K562 (cell line): ENCODE results near the gene KIAA0040.

ENCODE experiments used
- ATF4 ChIP-seq: fragments of 450-650 bp; formaldehyde crosslinking; IDR thresholded peaks from 2 replicates; pipeline ENCODE4 v1.4.0; 2022; ENCODE audit warnings: mild to moderate bottlenecking, moderate library complexity
- CTCFL ChIP-seq: IDR thresholded peaks from 2 replicates; pipeline ENCODE4 v1.6.1; 2011; ENCODE audit warnings: borderline replicate concordance, low read depth, mild to moderate bottlenecking, moderate library complexity, low read length; ENCODE audit not compliant: insufficient read depth, poor library complexity, severe bottlenecking
- HMG20A ChIP-seq: fragments of 450-650 bp; formaldehyde crosslinking; conservative IDR thresholded peaks from 2 replicates; pipeline ENCODE4 v1.4.0; 2020; ENCODE audit warnings: mild to moderate bottlenecking, mixed read lengths
- POLR2A ChIP-seq: fragments of 450-650 bp; conservative IDR thresholded peaks from 2 replicates; pipeline ENCODE4 v1.6.1; 2016
- REST ChIP-seq, 2 experiments: fragments of 450-650 bp; formaldehyde crosslinking in 1 of 2; IDR thresholded peaks; 2 replicates each; pipeline versions ENCODE4 v1.4.0 to v1.6.1; 2014 to 2020; ENCODE audit warnings: mild to moderate bottlenecking in 2 of 2, borderline replicate concordance in 1 of 2, low read depth in 1 of 2
- RFX5 ChIP-seq: IDR thresholded peaks from 2 replicates; pipeline ENCODE4 v1.6.1; 2011; ENCODE audit warnings: low read depth, mild to moderate bottlenecking, improper control_type of control experiment, low read length
- SMARCC2 ChIP-seq: fragments of 450-650 bp; IDR thresholded peaks from 2 replicates; pipeline ENCODE4 v1.6.1; 2017; ENCODE audit warnings: antibody characterized with exemption, moderate library complexity, mild to moderate bottlenecking, low read depth
- SRSF3 ChIP-seq: fragments of 200-400 bp; formaldehyde crosslinking; IDR thresholded peaks from 2 replicates; pipeline ENCODE4 v1.6.1; 2016; ENCODE audit warnings: mild to moderate bottlenecking, low read length, moderate library complexity; ENCODE audit not compliant: insufficient read depth

- TF ChIP-seq REST (IDR thresholded peaks at IDR 0.05; ENCODE audit: borderline replicate concordance) (no peak), REST (CRISPR knock-in tag; IDR thresholded peaks at IDR 0.05; ENCODE audit: low read depth) (no peak), HMG20A (CRISPR knock-in tag) (no peak), SRSF3 (no peak), SMARCC2 (no peak), RFX5 (no peak), CTCFL (peak; percentile 37), POLR2A (no peak), ATF4 (CRISPR knock-in tag) (no peak)
Observed at GRCh38 chr1:175163702-175164101, 28.9 kb downstream of the KIAA0040 start.
